GM19328 (cell line): Measurements from ENCODE around the gene B4GALT5.
A peak's percentile ranks its signal among the peaks of the same experiment; 100 is the strongest.
"Not testable (repeated sequence)": the region's sequence is repeated elsewhere in the genome, so short reads cannot be mapped to it uniquely, and the experiment has no call there.

Source experiments
- ATAC-seq: cut with Tn5 transposase; IDR thresholded peaks from one replicate; pipeline ENCODE4 v1.9.1; 2021; ENCODE audit warnings: mild to moderate bottlenecking, moderate library complexity; ENCODE audit not compliant: unreplicated experiment

Gene B4GALT5

GRCh38 chr20:49737260-49737659 is 23.6 kb upstream of the B4GALT5 start:
- ATAC-seq = no peak

GRCh38 chr20:49729780-49730179 is 16.1 kb upstream of the B4GALT5 start:
- ATAC-seq = no peak

- ATAC-seq = no peak
Observed at GRCh38 chr20:49727894-49728885, 14.5 kb upstream of the B4GALT5 start.

GRCh38 chr20:49727478-49727877 is 13.8 kb upstream of the B4GALT5 start:
- ATAC-seq = no peak

- no peak for ATAC-seq
Observed at GRCh38 chr20:49725694-49726093, 12.0 kb upstream of the B4GALT5 start.

GRCh38 chr20:49725224-49725606 is 11.5 kb upstream of the B4GALT5 start:
- ATAC-seq = not testable (repeated sequence)

GRCh38 chr20:49724408-49725223 is 10.9 kb upstream of the B4GALT5 start:
- no peak for ATAC-seq

- ATAC-seq = not testable (repeated sequence)
Observed at GRCh38 chr20:49723758-49724157, 10.1 kb upstream of the B4GALT5 start.

GRCh38 chr20:49721326-49721725 is 7.6 kb upstream of the B4GALT5 start:
- ATAC-seq = not testable (repeated sequence)

GRCh38 chr20:49715466-49715865 is 1.8 kb upstream of the B4GALT5 start:
- ATAC-seq = no peak

- peak; percentile 41 for ATAC-seq
Observed at GRCh38 chr20:49712996-49713752, 504 bp downstream of the B4GALT5 start.

GRCh38 chr20:49712646-49712995 is 1.1 kb downstream of the B4GALT5 start:
- ATAC-seq = no peak

- ATAC-seq = no peak
Observed at GRCh38 chr20:49712118-49712517, 1.6 kb downstream of the B4GALT5 start.

GRCh38 chr20:49711667-49711987 is 2.1 kb downstream of the B4GALT5 start:
- no peak for ATAC-seq

- ATAC-seq = no peak
Observed at GRCh38 chr20:49710971-49711666, 2.6 kb downstream of the B4GALT5 start.

- no peak for ATAC-seq
Observed at GRCh38 chr20:49707118-49707517, 6.6 kb downstream of the B4GALT5 start.

- ATAC-seq = no peak
Observed at GRCh38 chr20:49706630-49707091, 7.0 kb downstream of the B4GALT5 start.

- ATAC-seq = not testable (repeated sequence)
Observed at GRCh38 chr20:49705893-49706292, 7.8 kb downstream of the B4GALT5 start.

- ATAC-seq = no peak
Observed at GRCh38 chr20:49705358-49705757, 8.3 kb downstream of the B4GALT5 start.

- ATAC-seq = no peak
Observed at GRCh38 chr20:49704932-49705336, 8.7 kb downstream of the B4GALT5 start.
